GM21526 (cell line): Measurements from ENCODE around the gene AATF.

Experiments
- ATAC-seq: cut with Tn5 transposase; IDR thresholded peaks from one replicate; pipeline ENCODE4 v1.9.1; 2021; ENCODE audit warnings: moderate library complexity; ENCODE audit not compliant: unreplicated experiment, low FRiP score

AATF gene

DNA sequence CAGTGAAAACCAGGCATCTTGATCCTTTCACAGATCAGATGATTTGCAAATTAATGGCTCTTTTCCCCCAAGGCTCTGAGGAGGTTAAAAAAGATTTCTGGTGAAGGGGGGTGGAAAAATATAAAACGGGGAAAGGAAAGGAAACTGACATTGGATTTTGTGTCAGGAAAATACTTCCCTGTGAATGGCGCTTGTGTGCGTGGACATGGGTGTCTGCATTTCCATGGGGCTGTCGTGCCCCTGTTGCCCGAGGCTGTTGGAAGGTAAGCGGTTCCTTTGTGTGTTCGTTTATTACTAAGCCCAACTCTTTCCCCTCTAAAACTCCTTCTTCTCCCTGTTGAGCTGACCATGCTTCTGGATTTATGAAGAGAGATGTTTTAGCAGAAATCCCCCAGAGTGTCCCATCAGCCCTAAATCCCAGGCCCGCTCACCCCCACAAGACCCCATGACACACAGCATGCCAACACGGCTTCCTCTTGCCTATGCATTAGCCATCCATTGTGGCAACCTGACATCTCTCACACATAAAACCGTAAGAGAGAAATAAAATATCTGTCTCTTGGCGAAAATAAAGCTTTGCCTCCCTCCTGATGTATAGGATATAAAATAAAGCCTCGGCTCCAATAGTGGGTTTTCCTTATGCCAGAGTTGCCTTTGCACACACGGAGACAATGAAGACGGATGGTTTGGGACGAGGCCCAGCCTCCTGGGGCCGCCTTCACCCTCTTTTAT lies 18.7 kb upstream of the AATF start:
- ATAC-seq = no peak

- ATAC-seq = no peak
Measured at GRCh38 chr17:36930583-36930900, 18.2 kb upstream of the AATF start.

- no peak for ATAC-seq
Measured at GRCh38 chr17:36931096-36931696, 17.6 kb upstream of the AATF start.

GRCh38 chr17:36931697-36932382 lies 16.9 kb upstream of the AATF start:
- ATAC-seq = no peak

- ATAC-seq = no peak
Measured at GRCh38 chr17:36932383-36932693, 16.4 kb upstream of the AATF start.

- no peak for ATAC-seq
Measured at GRCh38 chr17:36932694-36933511, 15.9 kb upstream of the AATF start.

- no peak for ATAC-seq
Measured at GRCh38 chr17:36933512-36934143, 15.1 kb upstream of the AATF start.

DNA sequence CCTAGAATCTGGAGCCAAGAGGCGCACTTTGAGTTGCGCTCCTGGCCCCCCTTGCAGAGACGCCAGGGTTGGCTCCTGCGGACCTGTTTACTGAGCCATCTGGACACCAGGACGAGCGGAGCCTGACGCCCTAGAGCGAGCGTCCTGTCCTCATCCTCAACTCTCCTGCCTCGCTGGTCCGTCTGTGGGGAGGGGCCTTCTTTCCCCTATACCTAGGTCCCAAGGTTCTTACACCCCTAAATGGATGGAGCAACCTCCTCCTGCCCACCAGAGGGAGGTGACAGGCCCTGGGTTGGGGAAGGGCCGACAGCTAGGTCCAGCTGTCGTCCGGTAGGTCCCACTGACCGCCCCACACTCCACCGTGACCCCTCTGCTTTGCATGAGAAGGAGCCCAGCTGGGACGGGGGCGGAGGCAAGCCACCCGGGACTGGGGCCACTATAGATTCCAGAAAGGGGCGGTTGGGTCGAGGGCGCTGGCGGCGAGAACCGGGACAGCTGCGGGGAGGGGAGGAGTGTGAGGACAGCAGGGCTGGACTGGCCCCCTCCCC lies 14.5 kb upstream of the AATF start:
- ATAC-seq = no peak

DNA sequence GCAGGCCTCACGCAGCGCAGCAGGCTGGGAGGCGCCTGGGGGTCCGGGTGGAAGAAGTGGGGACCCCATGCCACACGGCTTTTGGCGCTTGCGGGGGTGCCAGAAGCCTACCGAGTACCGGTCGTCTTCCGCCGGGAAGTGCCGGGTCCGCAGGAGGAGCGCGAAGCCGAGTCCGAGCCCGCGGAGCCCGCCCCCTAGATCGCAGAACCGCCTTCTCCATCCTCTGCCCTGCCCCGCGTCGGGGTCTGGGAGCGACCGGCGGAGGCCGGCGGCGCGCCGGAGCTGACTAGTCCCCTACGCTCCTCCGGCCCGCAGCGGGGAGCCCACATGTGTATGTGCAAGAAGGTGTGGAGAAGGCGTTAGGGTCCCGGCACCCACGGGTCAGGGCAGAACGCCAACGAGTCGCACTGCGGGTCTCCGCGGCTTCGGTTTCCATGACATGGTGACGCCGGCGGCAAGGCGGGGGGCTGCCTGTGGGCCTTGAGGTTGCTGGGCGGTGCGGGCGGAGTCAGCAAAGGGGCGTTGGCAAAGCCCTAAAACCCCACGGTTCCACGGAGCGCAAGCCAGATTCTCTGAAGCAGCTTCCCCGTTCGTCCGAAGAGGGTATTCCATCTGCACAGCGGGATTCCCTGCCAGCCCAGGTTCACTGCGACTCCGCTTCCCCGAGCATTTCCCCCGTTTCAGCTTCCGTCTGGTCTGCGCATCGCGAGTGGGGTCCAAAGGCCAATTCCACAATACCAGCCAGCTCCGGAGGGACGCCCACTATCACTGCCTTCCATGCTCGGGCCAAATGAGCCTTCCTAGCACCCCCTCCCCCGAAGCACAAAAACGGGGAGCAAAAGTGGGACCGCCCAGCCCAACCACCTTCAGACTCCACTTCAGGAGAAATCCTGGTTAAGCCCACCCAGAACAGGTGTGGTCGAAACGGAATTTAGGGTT lies 13.8 kb upstream of the AATF start:
- no peak for ATAC-seq

GRCh38 chr17:36935671-36936454 lies 12.9 kb upstream of the AATF start:
- ATAC-seq = no peak

GRCh38 chr17:36936455-36937000 lies 12.2 kb upstream of the AATF start:
- no peak for ATAC-seq

DNA sequence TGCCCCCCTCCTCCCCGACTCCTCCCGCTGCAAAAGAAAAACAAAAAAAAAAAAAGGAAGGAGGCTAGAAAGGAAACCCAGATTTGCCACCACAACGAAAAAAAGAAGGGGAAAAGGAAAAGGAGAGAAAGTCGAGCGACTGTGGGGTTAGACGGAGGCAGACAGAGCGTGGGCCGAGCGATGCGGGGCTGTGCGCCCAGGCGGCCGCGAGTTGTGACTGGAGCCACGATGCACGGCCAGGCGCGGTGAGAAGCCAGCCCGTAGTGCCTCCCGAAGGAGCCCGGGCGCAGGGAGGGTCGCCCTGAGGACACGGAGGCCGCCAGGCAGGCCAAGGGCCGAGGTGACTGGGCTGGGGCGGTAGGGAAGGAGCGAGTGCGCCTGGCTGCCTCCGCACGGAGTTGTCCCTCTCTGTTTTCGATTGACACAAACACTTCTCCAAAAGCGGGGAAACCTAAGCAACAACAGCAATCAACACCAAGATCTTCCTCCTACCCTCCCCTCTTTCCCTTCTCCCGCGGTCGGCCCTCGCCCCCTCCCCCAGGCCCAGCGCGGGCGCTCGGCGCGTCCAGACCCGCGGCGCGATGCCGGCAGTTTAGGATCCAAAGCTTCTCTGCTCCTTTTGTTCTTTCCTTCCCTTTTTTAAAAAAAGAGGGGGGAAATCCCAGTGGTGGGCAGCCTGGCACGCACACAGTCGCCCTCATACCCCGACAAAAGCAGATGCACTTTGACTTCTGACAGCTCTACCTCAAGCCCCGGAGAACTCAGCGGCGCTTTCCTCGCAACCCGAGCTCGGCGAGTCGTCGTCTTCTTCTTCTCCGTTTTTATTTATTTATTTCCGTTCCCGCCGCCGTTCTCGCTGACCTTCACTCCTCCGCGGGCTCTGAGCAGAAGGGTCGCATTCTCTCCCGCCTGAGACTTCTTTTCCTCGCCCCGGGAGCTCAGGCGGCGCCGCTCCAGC lies 11.5 kb upstream of the AATF start, which contains the start of gene LHX1:
Gene LHX1, plus strand, starts transcription at position 475 of the 958 bp plus-strand sequence. CDS start 723 bp downstream, outside the sequence.
- no peak for ATAC-seq

DNA sequence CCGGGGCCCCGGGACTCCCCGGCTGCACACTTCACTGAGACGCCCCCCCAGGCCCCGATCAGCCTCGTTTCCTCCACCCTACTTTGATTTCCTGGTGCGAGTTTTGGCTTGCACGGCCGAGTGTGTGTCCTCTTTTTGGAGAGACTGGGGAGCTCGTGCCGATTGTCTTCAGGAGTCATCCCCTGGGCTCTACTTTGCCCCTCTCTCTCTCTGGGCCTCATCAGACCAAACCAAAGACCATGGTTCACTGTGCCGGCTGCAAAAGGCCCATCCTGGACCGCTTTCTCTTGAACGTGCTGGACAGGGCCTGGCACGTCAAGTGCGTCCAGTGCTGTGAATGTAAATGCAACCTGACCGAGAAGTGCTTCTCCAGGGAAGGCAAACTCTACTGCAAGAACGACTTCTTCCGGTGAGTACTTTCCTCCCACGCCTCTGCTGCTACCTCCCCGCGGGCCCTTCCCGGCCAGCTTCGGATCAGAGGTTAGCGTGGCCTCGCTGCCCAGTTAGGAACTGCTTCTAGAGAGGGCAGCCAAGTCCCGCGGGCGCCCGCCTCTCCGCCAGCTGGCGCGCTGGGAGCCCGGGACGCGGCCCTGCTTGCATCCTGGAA lies 10.7 kb upstream of the AATF start:
- no peak for ATAC-seq

GRCh38 chr17:36938566-36939051 lies 10.1 kb upstream of the AATF start:
- ATAC-seq = no peak

- no peak for ATAC-seq
Measured at GRCh38 chr17:36939052-36939801, 9.5 kb upstream of the AATF start.

GRCh38 chr17:36939802-36940312 lies 8.9 kb upstream of the AATF start:
- ATAC-seq = no peak
